Activated CD4-positive, alpha-beta T cell treated with anti-CD3 and anti-CD28 coated beads, Interleukin-2, amount 10 ng/mL, durations not matched to agents 7 days and 5 days (primary cell): ENCODE data around the gene ZNF614. TPM values are rescaled to one million over a fixed set of nuclear protein-coding genes. Genes with fewer than 3 reads are reported as not detected.
"Not testable (repeated sequence)": the region's sequence is repeated elsewhere in the genome, so short reads cannot be mapped to it uniquely, and the experiment has no call there.

ENCODE experiments used
- CTCF ChIA-PET: fragments of 350-600 bp; sonication (Branson Sonifier 250); formaldehyde crosslinking; loops from one replicate; lab custom pipeline; 2021; ENCODE audit warnings: antibody characterized with exemption; lab: Charles Lee
- POLR2A ChIA-PET: fragments of 350-600 bp; sonication (Branson Sonifier 250); formaldehyde crosslinking; loops from one replicate; lab custom pipeline; 2021; ENCODE audit warnings: antibody characterized with exemption; lab: Charles Lee
- DNase-seq: peaks from one replicate; pipeline ENCODE4 v3.0.0-alpha.2; 2020
- H3K27ac Mint-ChIP-seq: one replicate; pipeline ENCODE4 v1.8.0; 2021; ENCODE audit warnings: mild to moderate bottlenecking, moderate library complexity, mixed read lengths
- H3K27me3 Mint-ChIP-seq: one replicate; pipeline ENCODE4 v1.8.0; 2021; ENCODE audit warnings: mixed read lengths
- H3K36me3 Mint-ChIP-seq: one replicate; pipeline ENCODE4 v1.8.0; 2021; ENCODE audit warnings: low read depth, mixed read lengths
- H3K4me1 Mint-ChIP-seq: one replicate; pipeline ENCODE4 v1.8.0; 2021; ENCODE audit warnings: mixed read lengths
- H3K4me3 Mint-ChIP-seq: one replicate; pipeline ENCODE4 v1.8.0; 2021; ENCODE audit warnings: mild to moderate bottlenecking, moderate library complexity, mixed read lengths
- H3K9me3 Mint-ChIP-seq: one replicate; pipeline ENCODE4 v1.8.0; 2021; ENCODE audit warnings: mixed read lengths
- total RNA-seq, 2 experiments: library from RNA; stranded (reverse); gene quantifications; one replicate each; pipeline ENCODE4 v1.2.3, GENCODE V29; 2021

ZNF614 gene
- total RNA-seq, 2 experiments from 2014 or later = 9.0 to 9.9 TPM

GRCh38 chr19:51980116-51980736 is 48.0 kb downstream of the ZNF614 start:
- no peaks in the 10 kb centered on the region for H3K27me3 Mint-ChIP-seq
- DNase-seq = no peak
- H3K4me3 Mint-ChIP-seq = no peak overlapping the region
- ChIA-PET POLR2A (no interaction called here), CTCF (no interaction called here)
- H3K4me1 Mint-ChIP-seq = peaks cover 2% of the 10 kb centered on the region
- peaks cover 72% of the 10 kb centered on the region for H3K9me3 Mint-ChIP-seq
- H3K27ac Mint-ChIP-seq = no peak overlapping the region
- H3K36me3 Mint-ChIP-seq = peaks cover 80% of the 10 kb centered on the region

DNA sequence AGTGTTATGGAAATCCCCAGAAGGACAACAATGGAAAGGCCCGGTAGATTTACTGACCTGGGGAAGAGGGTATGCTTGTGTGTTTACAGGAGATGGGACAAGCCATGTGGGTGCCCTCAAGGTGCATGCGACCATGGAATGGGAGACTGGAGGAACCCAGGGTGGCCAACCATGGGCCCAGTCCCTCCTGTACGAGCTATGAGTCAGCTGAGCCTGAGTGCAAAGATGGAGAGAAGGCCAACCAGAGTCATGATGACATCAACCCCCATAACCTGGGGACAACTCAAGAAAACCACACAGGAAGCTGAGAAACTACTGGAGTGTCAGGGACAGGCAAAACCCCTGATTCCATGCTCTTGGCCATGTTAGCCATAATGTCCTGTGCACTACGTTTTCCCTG is 49.3 kb downstream of the ZNF614 start:
- Mint-ChIP-seq H3K36me3 (peaks cover 85% of the 10 kb centered on the region), H3K9me3 (peaks cover 75% of the 10 kb centered on the region)
- POLR2A ChIA-PET = no interaction called here

GRCh38 chr19:51977346-51977745 is 50.8 kb downstream of the ZNF614 start:
- ChIA-PET POLR2A (no interaction called here), CTCF (no interaction called here)
- peaks cover 70% of the 10 kb centered on the region for H3K9me3 Mint-ChIP-seq

More for the DNA sequence above, 49.3 kb downstream of the ZNF614 start:
- DNase-seq = no peak
- no peak overlapping the region for H3K4me3 Mint-ChIP-seq
- CTCF ChIA-PET = no interaction called here
- H3K27ac Mint-ChIP-seq = no peak overlapping the region
- peaks cover 2% of the 10 kb centered on the region for H3K4me1 Mint-ChIP-seq
- H3K27me3 Mint-ChIP-seq = no peaks in the 10 kb centered on the region

GRCh38 chr19:51976852-51977251 is 51.3 kb downstream of the ZNF614 start:
- Mint-ChIP-seq H3K4me3 (no peak overlapping the region), H3K4me1 (peaks cover 2% of the 10 kb centered on the region), H3K27ac (no peak overlapping the region), H3K36me3 (peaks cover 89% of the 10 kb centered on the region), H3K27me3 (no peaks in the 10 kb centered on the region), H3K9me3 (peaks cover 73% of the 10 kb centered on the region)
- no peak for DNase-seq
- ChIA-PET CTCF (no interaction called here), POLR2A (no interaction called here)

More at GRCh38 chr19:51977346-51977745, 50.8 kb downstream of the ZNF614 start:
- Mint-ChIP-seq H3K4me3 (no peak overlapping the region), H3K27ac (no peak overlapping the region), H3K4me1 (peaks cover 2% of the 10 kb centered on the region), H3K36me3 (peaks cover 86% of the 10 kb centered on the region), H3K27me3 (no peaks in the 10 kb centered on the region)
- no peak for DNase-seq

- CTCF ChIA-PET, H3K4me1 Mint-ChIP-seq, H3K4me3 Mint-ChIP-seq, DNase-seq, POLR2A ChIA-PET, H3K27me3 Mint-ChIP-seq, H3K27ac Mint-ChIP-seq: not testable (repeated sequence)
- peaks cover 73% of the 10 kb centered on the region for H3K9me3 Mint-ChIP-seq
- peaks cover 91% of the 10 kb centered on the region for H3K36me3 Mint-ChIP-seq
Measured at GRCh38 chr19:51975787-51976186, 52.4 kb downstream of the ZNF614 start.

DNA sequence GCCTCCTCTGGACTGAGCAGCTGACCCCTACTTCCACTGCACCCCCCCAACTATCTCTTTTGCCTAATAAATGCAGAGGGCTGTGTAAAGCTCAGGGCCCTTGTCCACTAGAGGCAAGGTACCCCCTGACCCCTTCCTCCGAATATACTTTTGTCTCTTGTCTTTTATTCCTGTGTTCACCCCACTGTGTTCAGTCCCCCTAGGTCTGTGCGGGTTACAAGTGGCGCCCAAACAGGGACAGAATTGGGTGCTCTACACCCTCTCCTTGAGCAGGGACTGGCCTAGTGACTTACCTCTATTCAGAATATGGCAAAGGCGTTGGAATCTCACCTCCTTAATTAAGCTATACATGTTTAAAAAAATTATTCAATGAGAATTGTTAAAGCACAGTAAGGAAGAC is 56.6 kb downstream of the ZNF614 start:
- POLR2A ChIA-PET = no interaction called here
- no peak overlapping the region for H3K27ac Mint-ChIP-seq
- no peak for DNase-seq
- CTCF ChIA-PET = no interaction called here
- no peak overlapping the region for H3K4me3 Mint-ChIP-seq
- H3K36me3 Mint-ChIP-seq = peaks cover 82% of the 10 kb centered on the region
- H3K27me3 Mint-ChIP-seq = no peaks in the 10 kb centered on the region
- peaks cover 65% of the 10 kb centered on the region for H3K9me3 Mint-ChIP-seq
- H3K4me1 Mint-ChIP-seq = no peaks in the 10 kb centered on the region

DNA sequence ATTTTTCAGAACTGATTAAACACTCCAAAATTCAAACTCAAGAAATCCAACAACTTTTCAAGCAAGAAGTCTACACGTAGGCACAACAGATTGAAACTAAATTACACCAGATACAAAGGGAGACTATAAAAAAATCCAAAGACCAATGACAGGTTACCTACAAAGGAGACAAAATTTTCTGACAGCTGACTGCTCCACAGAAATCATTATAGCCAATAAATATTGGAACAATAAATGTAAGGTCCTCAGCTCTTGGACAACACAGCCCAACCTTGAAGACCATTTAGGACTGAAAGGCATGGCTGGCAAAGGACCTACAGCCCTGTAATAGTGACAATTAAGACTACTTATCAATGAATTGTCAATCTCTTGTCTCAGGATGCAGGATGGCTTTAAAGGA is 57.5 kb downstream of the ZNF614 start:
- peaks cover 84% of the 10 kb centered on the region for H3K36me3 Mint-ChIP-seq
- H3K4me1 Mint-ChIP-seq = no peaks in the 10 kb centered on the region
- H3K27ac Mint-ChIP-seq = no peak overlapping the region
- H3K4me3 Mint-ChIP-seq = no peak overlapping the region
- no peak for DNase-seq
- CTCF ChIA-PET = no interaction called here
- POLR2A ChIA-PET = no interaction called here
- H3K9me3 Mint-ChIP-seq = peaks cover 63% of the 10 kb centered on the region
- no peaks in the 10 kb centered on the region for H3K27me3 Mint-ChIP-seq

- POLR2A ChIA-PET = no interaction called here
- CTCF ChIA-PET = no interaction called here
- Mint-ChIP-seq H3K4me3 (no peak overlapping the region), H3K4me1 (no peaks in the 10 kb centered on the region), H3K9me3 (peaks cover 71% of the 10 kb centered on the region), H3K27ac (no peak overlapping the region), H3K27me3 (no peaks in the 10 kb centered on the region), H3K36me3 (peaks cover 75% of the 10 kb centered on the region)
- no peak for DNase-seq
Measured at GRCh38 chr19:51965583-51965982, 62.6 kb downstream of the ZNF614 start.

Other genes starting within 250 kb of the ZNF614 start
- not detected for gene FPR3, start 233.2 kb downstream of the ZNF614 start, total RNA-seq
- 1 to 10 TPM; 7.5 to 8.9 TPM for gene ZNF577, start 140.4 kb downstream of the ZNF614 start, total RNA-seq
- 10 to 100 TPM; 12.2 to 12.8 TPM for gene ZNF649, start 123.4 kb downstream of the ZNF614 start, total RNA-seq
- 10 to 100 TPM in 1 of 2 experiments, 1 to 10 TPM in 1; 6.5 to 10.6 TPM for gene ZNF613, start 100.9 kb downstream of the ZNF614 start, total RNA-seq
- gene ZNF350, start 41.5 kb downstream of the ZNF614 start, total RNA-seq = 10 to 100 TPM; 15.5 to 17.8 TPM
- gene ZNF615, start 20.2 kb downstream of the ZNF614 start, total RNA-seq = 10 to 100 TPM; 10.5 to 11.7 TPM
- gene ZNF432, start 20.5 kb upstream of the ZNF614 start, total RNA-seq = 10 to 100 TPM; 11.9 to 12.6 TPM
- gene ZNF841, start 67.4 kb upstream of the ZNF614 start, total RNA-seq = 10 to 100 TPM; 27.7 to 27.9 TPM
- gene ZNF616, start 111.6 kb upstream of the ZNF614 start, total RNA-seq = 1 to 10 TPM; 7.5 to 8.3 TPM
- gene ZNF836, start 143.2 kb upstream of the ZNF614 start, total RNA-seq = 10 to 100 TPM; 21.7 to 23.5 TPM
- 100 to 1,000 TPM; 184 to 214 TPM for gene PPP2R1A, start 161.7 kb upstream of the ZNF614 start, total RNA-seq
- 10 to 100 TPM; 23.3 to 24.0 TPM for gene ZNF766, start 241.2 kb upstream of the ZNF614 start, total RNA-seq